PC-9 (cell line): ENCODE measurements around the gene GIGYF2. TPM values are rescaled to one million over a fixed set of nuclear protein-coding genes. Genes with fewer than 3 reads are reported as not detected.

Experiments
- BruUV-seq: library from RNA; stranded (reverse); fragments of 400-500 nt; replicated peaks from 2 replicates; lab custom pipeline; 2021; lab: Mats Ljungman, UMichigan
- CTCF ChIA-PET: fragments of 300-600 bp; sonication (Branson Sonifier 250); formaldehyde crosslinking; loops from one replicate; lab custom pipeline; 2022; ENCODE audit warnings: antibody characterized with exemption; lab: Charles Lee
- POLR2A ChIA-PET: fragments of 300-600 bp; sonication (Branson Sonifier 250); formaldehyde crosslinking; loops from one replicate; lab custom pipeline; 2022; ENCODE audit warnings: antibody characterized with exemption; ENCODE audit not compliant: unreplicated experiment; lab: Charles Lee
- DNase-seq, 2 experiments: peaks; one replicate each; pipeline versions ENCODE4 v3.0.0 to v3.0.0-alpha.2; 2015 to 2022; ENCODE audit warnings: mixed read lengths in 1 of 2
- H2AFZ ChIP-seq: fragments of 200-600 bp; sonication (generic); 2 replicates; pipeline ENCODE4 v1.8.1; 2017; ENCODE audit warnings: antibody characterized with exemption
- H3F3A ChIP-seq: fragments of 200-600 bp; sonication (generic); 2 replicates; pipeline ENCODE4 v1.8.1; 2017; ENCODE audit warnings: antibody characterized with exemption, mild to moderate bottlenecking, low read depth; ENCODE audit not compliant: insufficient read depth
- H3K27ac ChIP-seq: fragments of 200-600 bp; sonication (generic); 2 replicates; pipeline ENCODE4 v1.6.1; 2016; ENCODE audit warnings: mixed run types
- H3K27me3 ChIP-seq: fragments of 200-600 bp; sonication (generic); 2 replicates; pipeline ENCODE4 v1.6.1; 2016; ENCODE audit warnings: low read depth, mixed run types; ENCODE audit not compliant: insufficient read depth
- H3K36me3 ChIP-seq: fragments of 200-600 bp; sonication (generic); 2 replicates; pipeline ENCODE4 v1.6.1; 2016; ENCODE audit warnings: low read depth, mixed run types
- H3K4me1 ChIP-seq: fragments of 200-600 bp; sonication (generic); replicated peaks from 2 replicates; pipeline ENCODE4 v1.6.1; 2016; ENCODE audit warnings: mixed run types; ENCODE audit not compliant: insufficient read depth
- H3K4me2 ChIP-seq: fragments of 200-600 bp; sonication (generic); 2 replicates; pipeline ENCODE4 v1.6.1; 2017; ENCODE audit warnings: mixed run types
- H3K4me3 ChIP-seq: fragments of 200-600 bp; sonication (generic); 2 replicates; pipeline ENCODE4 v1.6.1; 2016; ENCODE audit warnings: mixed run types
- H3K79me2 ChIP-seq: fragments of 200-600 bp; sonication (generic); 2 replicates; pipeline ENCODE4 v1.6.1; 2017; ENCODE audit warnings: low read depth, mixed run types
- H3K9me2 ChIP-seq: fragments of 200-600 bp; sonication (generic); 2 replicates; pipeline ENCODE4 v1.8.1; 2017; ENCODE audit warnings: mild to moderate bottlenecking; ENCODE audit not compliant: insufficient read depth
- H3K9me3 ChIP-seq: fragments of 200-600 bp; sonication (generic); 2 replicates; pipeline ENCODE4 v1.8.1; 2016; ENCODE audit warnings: low read depth; ENCODE audit not compliant: insufficient read depth
- H4K20me1 ChIP-seq: fragments of 200-600 bp; sonication (generic); 2 replicates; pipeline ENCODE4 v1.8.1; 2017; ENCODE audit not compliant: insufficient read depth
- CTCF ChIP-seq: fragments of 200-600 bp; sonication (generic); conservative IDR thresholded peaks from 2 replicates; pipeline ENCODE4 v1.6.1; 2017; ENCODE audit warnings: mixed run types, antibody characterized with exemption, mild to moderate bottlenecking, moderate library complexity
- EZH2 ChIP-seq: fragments of 200-600 bp; sonication (generic); IDR thresholded peaks from 2 replicates; pipeline ENCODE4 v1.8.0; 2017; ENCODE audit warnings: antibody characterized with exemption, low read depth
- intact Hi-C: fragments of 100-400 bp; cut with micrococcal nuclease; formaldehyde crosslinking; loops from one replicate; pipeline ENCODE4 v1.10.0; 2022; ENCODE audit not compliant: unreplicated experiment
- total RNA-seq: library from RNA; stranded (reverse); gene quantifications from 2 replicates; pipeline ENCODE4 v1.2.3, GENCODE V29; 2021

GIGYF2 gene
- total RNA-seq, 1 experiment from 2014 or later, result 86.4 TPM

GRCh38 chr2:232873292-232873908, 176.3 kb downstream of the GIGYF2 start:
- H4K20me1 ChIP-seq, result no peaks in the 10 kb centered on the region
- no peak for DNase-seq
- H3K4me2 ChIP-seq, result no peak overlapping the region
- H3K79me2 ChIP-seq, result no peaks in the 10 kb centered on the region
- H3K27ac ChIP-seq, result no peak overlapping the region
- H3F3A ChIP-seq, result peaks cover 14% of the 10 kb centered on the region; the same call in 1 of the 2 replicates
- no peaks in the 10 kb centered on the region for H3K4me1 ChIP-seq
- H3K9me2 ChIP-seq, result no peaks in the 10 kb centered on the region
- no peaks in the 10 kb centered on the region for H3K9me3 ChIP-seq
- intact Hi-C loops, result no loop called here
- no peaks in the 10 kb centered on the region for H3K27me3 ChIP-seq
- TF ChIP-seq CTCF, result no peak
- TF ChIP-seq EZH2, result no peak
- no peaks in the 10 kb centered on the region for H3K36me3 ChIP-seq
- H2AFZ ChIP-seq, result no peak overlapping the region
- CTCF ChIA-PET, result interaction anchor here (1.2 kb wide), 1 partner anchor 13 kb away, joined by 3 read pairs; no protein-coding TSS in a partner anchor
- H3K4me3 ChIP-seq, result no peak overlapping the region
- no TSS peak for BruUV-seq
- POLR2A ChIA-PET, result no interaction called here

GRCh38 chr2:232873909-232874641, 176.9 kb downstream of the GIGYF2 start:
- Histone ChIP-seq H3K9me2 (no peaks in the 10 kb centered on the region), H3K79me2 (no peaks in the 10 kb centered on the region), H2AFZ (no peak overlapping the region), H3K27me3 (no peaks in the 10 kb centered on the region), H3F3A (peaks cover 14% of the 10 kb centered on the region; the same call in 1 of the 2 replicates), H3K4me1 (no peaks in the 10 kb centered on the region), H3K36me3 (no peaks in the 10 kb centered on the region), H3K27ac (no peak overlapping the region), H3K4me3 (no peak overlapping the region), H3K4me2 (no peak overlapping the region), H3K9me3 (no peaks in the 10 kb centered on the region), H4K20me1 (no peaks in the 10 kb centered on the region)
- ChIA-PET CTCF (interaction anchor here (0.6 to 1.2 kb wide), 2 partner anchors 14 to 370 kb away, joined by 3 read pairs; no protein-coding TSS in a partner anchor), POLR2A (no interaction called here)
- no peak for DNase-seq
- intact Hi-C loops, result no loop called here
- no TSS peak for BruUV-seq
- TF ChIP-seq CTCF (no peak), EZH2 (no peak)

- no peaks in the 10 kb centered on the region for H4K20me1 ChIP-seq
- no peaks in the 10 kb centered on the region for H3K36me3 ChIP-seq
- no peaks in the 10 kb centered on the region for H3K4me1 ChIP-seq
- BruUV-seq, result no TSS peak
- DNase-seq, result no peak
- POLR2A ChIA-PET, result no interaction called here
- H2AFZ ChIP-seq, result no peak overlapping the region
- TF ChIP-seq EZH2, result no peak
- TF ChIP-seq CTCF, result no peak
- H3K27me3 ChIP-seq, result no peaks in the 10 kb centered on the region
- CTCF ChIA-PET, result interaction anchor here (0.6 to 1.2 kb wide), 3 partner anchors 15 to 370 kb away, joined by 3 to 9 read pairs (median 3); no protein-coding TSS in a partner anchor
- intact Hi-C loops, result no loop called here
- H3K4me2 ChIP-seq, result no peak overlapping the region
- H3K27ac ChIP-seq, result no peak overlapping the region
- no peaks in the 10 kb centered on the region for H3K9me3 ChIP-seq
- peaks cover 14% of the 10 kb centered on the region; the same call in 1 of the 2 replicates for H3F3A ChIP-seq
- H3K9me2 ChIP-seq, result no peaks in the 10 kb centered on the region
- no peaks in the 10 kb centered on the region for H3K79me2 ChIP-seq
- H3K4me3 ChIP-seq, result no peak overlapping the region
These were observed 177.6 kb downstream of the GIGYF2 start for GRCh38 chr2:232874677-232875223.
